ENCODE data around the gene SLC16A7. TPM values are rescaled to one million over a fixed set of nuclear protein-coding genes. Genes with fewer than 3 reads are reported as not detected.
A peak's percentile ranks its signal among the peaks of the same experiment; 100 is the strongest.

SLC16A7 gene
- total RNA-seq, 1 donor from 2014 or later: 6.5 TPM

DNA sequence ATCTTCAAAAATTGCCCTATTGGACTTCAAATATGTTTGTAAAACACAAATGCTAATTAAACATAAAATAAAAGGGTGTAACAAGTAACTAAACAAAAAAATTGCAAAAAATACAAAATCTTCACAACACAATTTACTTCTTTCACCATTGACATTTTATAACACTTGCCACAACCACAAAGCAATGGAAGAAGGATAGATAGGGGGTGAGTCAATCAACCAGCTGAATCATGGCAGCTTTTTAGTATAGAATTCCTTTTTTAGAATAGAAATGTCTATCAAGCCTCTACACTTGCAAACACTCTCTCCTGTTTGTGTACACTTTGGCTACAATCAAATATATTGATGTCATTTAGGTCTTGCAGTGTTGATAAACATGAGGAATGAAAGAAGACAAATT, 232.7 kb downstream of the SLC16A7 start:
- TF ChIP-seq, protein P1, sequence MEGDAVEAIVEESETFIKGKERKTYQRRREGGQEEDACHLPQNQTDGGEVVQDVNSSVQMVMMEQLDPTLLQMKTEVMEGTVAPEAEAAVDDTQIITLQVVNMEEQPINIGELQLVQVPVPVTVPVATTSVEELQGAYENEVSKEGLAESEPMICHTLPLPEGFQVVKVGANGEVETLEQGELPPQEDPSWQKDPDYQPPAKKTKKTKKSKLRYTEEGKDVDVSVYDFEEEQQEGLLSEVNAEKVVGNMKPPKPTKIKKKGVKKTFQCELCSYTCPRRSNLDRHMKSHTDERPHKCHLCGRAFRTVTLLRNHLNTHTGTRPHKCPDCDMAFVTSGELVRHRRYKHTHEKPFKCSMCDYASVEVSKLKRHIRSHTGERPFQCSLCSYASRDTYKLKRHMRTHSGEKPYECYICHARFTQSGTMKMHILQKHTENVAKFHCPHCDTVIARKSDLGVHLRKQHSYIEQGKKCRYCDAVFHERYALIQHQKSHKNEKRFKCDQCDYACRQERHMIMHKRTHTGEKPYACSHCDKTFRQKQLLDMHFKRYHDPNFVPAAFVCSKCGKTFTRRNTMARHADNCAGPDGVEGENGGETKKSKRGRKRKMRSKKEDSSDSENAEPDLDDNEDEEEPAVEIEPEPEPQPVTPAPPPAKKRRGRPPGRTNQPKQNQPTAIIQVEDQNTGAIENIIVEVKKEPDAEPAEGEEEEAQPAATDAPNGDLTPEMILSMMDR (IDR thresholded peaks at IDR 0.05; ENCODE audit: unreplicated experiment): no peak
- no peaks in the 10 kb centered on the region for H3K27me3 Mint-ChIP-seq
- H3K36me3 Mint-ChIP-seq (ENCODE audit: insufficient read depth): no peaks in the 10 kb centered on the region
- H3K4me1 Mint-ChIP-seq (ENCODE audit: low read depth): no peaks in the 10 kb centered on the region
- H3K27ac Mint-ChIP-seq: no peak overlapping the region
- no peak for DNase-seq (ENCODE audit: low spot score, unreplicated experiment)
- H3K4me3 Mint-ChIP-seq (ENCODE audit: low read depth): no peak overlapping the region
- H3K9me3 Mint-ChIP-seq (ENCODE audit: low read depth): no peaks in the 10 kb centered on the region

DNA sequence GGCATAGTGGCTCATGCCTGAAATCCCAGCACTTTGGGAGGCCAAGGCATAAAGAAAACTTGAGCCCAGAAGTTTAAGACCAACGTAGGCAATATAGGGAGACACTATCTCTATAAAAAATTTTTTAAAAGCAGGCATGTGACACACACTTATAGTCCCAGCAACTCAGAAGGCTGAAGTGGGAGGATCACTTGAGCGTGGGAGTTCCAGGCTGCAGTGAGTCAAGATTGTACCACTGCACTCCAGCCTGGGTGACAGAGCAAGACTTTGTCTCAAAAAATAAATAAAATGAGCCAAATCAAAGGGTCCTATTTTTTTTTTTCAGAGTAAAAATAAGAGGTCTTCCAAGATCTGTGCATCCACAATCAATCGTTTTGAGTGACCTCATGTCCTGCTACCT, 237.6 kb downstream of the SLC16A7 start:
- Mint-ChIP-seq H3K27ac (no peak overlapping the region), H3K4me3 (ENCODE audit: low read depth) (no peak overlapping the region), H3K4me1 (ENCODE audit: low read depth) (no peaks in the 10 kb centered on the region), H3K9me3 (ENCODE audit: low read depth) (no peaks in the 10 kb centered on the region), H3K36me3 (ENCODE audit: insufficient read depth) (no peaks in the 10 kb centered on the region), H3K27me3 (no peaks in the 10 kb centered on the region)
- TF ChIP-seq, protein P1 (IDR thresholded peaks at IDR 0.05; ENCODE audit: unreplicated experiment): no peak
- no peak for DNase-seq (ENCODE audit: low spot score, unreplicated experiment)

DNA sequence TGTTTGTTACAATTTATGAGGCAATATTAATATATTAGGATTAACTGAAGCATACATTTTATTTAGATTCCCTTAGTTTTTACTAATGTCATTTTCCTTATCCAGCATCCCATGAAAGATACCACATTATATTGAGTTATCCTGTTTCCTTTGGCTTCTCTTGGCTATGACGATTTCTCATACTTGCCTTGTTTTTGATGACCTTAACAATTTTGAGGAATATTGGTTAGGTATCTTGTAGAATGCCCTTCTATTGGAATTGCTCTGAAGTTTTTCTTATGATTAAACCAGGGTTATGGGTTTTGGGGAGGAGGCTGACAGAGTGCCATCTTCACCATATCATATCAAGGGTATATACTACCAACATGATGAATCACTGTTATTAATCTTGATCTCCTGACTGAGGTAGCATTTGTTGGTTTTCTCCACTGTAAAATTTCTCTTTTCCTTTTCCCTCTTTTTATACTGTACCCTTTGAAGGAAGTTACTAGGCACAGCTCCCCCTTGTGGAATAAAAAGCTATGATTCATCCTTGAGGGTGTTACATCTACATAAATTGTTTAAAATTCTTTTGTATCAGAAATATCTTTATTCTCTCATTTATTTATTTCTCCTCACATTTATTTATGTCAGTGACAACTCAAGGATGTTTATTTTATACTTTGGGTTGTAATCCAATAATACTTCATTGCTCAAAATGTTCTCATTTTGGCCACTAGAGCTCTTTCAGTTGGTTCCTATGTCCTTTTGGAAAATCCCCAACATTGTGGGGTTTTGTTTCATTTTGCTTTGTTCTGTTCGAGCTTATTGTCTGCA, 239.0 kb downstream of the SLC16A7 start:
- H3K4me3 Mint-ChIP-seq (ENCODE audit: low read depth): no peak overlapping the region
- H3K9me3 Mint-ChIP-seq (ENCODE audit: low read depth): no peaks in the 10 kb centered on the region
- H3K4me1 Mint-ChIP-seq (ENCODE audit: low read depth): no peaks in the 10 kb centered on the region
- H3K27me3 Mint-ChIP-seq: no peaks in the 10 kb centered on the region
- H3K36me3 Mint-ChIP-seq (ENCODE audit: insufficient read depth): no peaks in the 10 kb centered on the region
- no peak for DNase-seq (ENCODE audit: low spot score, unreplicated experiment)
- TF ChIP-seq, protein P1 (IDR thresholded peaks at IDR 0.05; ENCODE audit: unreplicated experiment): peak; percentile 59
- no peak overlapping the region for H3K27ac Mint-ChIP-seq
